H1 (cell line): ENCODE results near the gene ACTL6A. TPM values are rescaled to one million over a fixed set of nuclear protein-coding genes. Genes with fewer than 3 reads are reported as not detected.

Experiments used
- CTCF ChIA-PET: fragments of 300-600 bp; sonication (Branson Sonifier 250); formaldehyde crosslinking; loops from one replicate; lab custom pipeline; 2021; ENCODE audit not compliant: partially characterized antibody; lab: Charles Lee
- POLR2A ChIA-PET: fragments of 300-600 bp; sonication (Branson Sonifier 250); formaldehyde crosslinking; loops from one replicate; lab custom pipeline; 2021; ENCODE audit warnings: inconsistent platforms; ENCODE audit not compliant: partially characterized antibody; lab: Charles Lee
- DNase-seq, 2 experiments: peaks; one replicate each; pipeline versions ENCODE4 v3.0.0 to v3.0.0-alpha.2; 2010 to 2022; ENCODE audit warnings: low spot score in 2 of 2, low read depth in 1 of 2, mixed read lengths in 1 of 2
- FAIRE-seq: peaks from 2 replicates; lab custom pipeline; 2011; peaks lifted over from hg19 to GRCh38; lab: Jason Lieb, UNC
- H2AFZ ChIP-seq: 2 replicates; pipeline ENCODE4 v1.8.1; 2012; ENCODE audit warnings: low read length, inconsistent platforms
- H2AK5ac ChIP-seq: 2 replicates; pipeline ENCODE4 v1.6.1; 2013; ENCODE audit warnings: low read depth, low read length
- H2BK120ac ChIP-seq: replicated peaks from 2 replicates; pipeline ENCODE3; 2013; ENCODE audit warnings: low read depth, low read length, inconsistent platforms
- H2BK12ac ChIP-seq: 2 replicates; pipeline ENCODE4 v1.6.1; 2013; ENCODE audit warnings: low read depth, low read length
- H2BK15ac ChIP-seq: 2 replicates; pipeline ENCODE4 v1.6.1; 2013; ENCODE audit warnings: low read length
- H2BK20ac ChIP-seq: 2 replicates; pipeline ENCODE4 v1.6.1; 2013; ENCODE audit warnings: low read length
- H2BK5ac ChIP-seq: 2 replicates; pipeline ENCODE4 v1.6.1; 2013; ENCODE audit warnings: low read depth, low read length
- H3K14ac ChIP-seq: 2 replicates; pipeline ENCODE4 v1.6.1; 2013; ENCODE audit warnings: inconsistent platforms; ENCODE audit not compliant: insufficient read length
- H3K18ac ChIP-seq: 2 replicates; pipeline ENCODE4 v1.6.1; 2013; ENCODE audit warnings: low read length; ENCODE audit errors: extremely low read depth
- H3K23ac ChIP-seq: 2 replicates; pipeline ENCODE4 v1.6.1; 2013; ENCODE audit warnings: inconsistent platforms; ENCODE audit not compliant: insufficient read length
- H3K23me2 ChIP-seq: 2 replicates; pipeline ENCODE4 v1.6.1; 2013; ENCODE audit warnings: low read depth, low read length
- H3K27ac ChIP-seq: 2 replicates; pipeline ENCODE4 v1.6.1; 2011; ENCODE audit warnings: low read depth, low read length, inconsistent platforms
- H3K27me3 ChIP-seq, 4 experiments: replicated peaks in 1 of 4; 1 replicate in 1 of 4; 2 replicates in 3 of 4; pipeline versions ENCODE4 v1.6.1 to v1.8.1; 2011 to 2013; ENCODE audit warnings: low read length in 3 of 4, mild to moderate bottlenecking in 3 of 4, inconsistent platforms in 2 of 4, mixed read lengths in 2 of 4, moderate library complexity in 1 of 4; ENCODE audit not compliant: control insufficient read depth in 3 of 4, insufficient read depth in 3 of 4; ENCODE audit errors: extremely low read depth in 1 of 4
- H3K36me3 ChIP-seq, 4 experiments: 2 replicates each; pipeline versions ENCODE4 v1.6.1 to v1.8.1; 2011 to 2013; ENCODE audit warnings: mild to moderate bottlenecking in 4 of 4, low read length in 3 of 4, moderate library complexity in 2 of 4, control low read depth in 1 of 4, inconsistent platforms in 1 of 4; ENCODE audit not compliant: insufficient read depth in 4 of 4, control insufficient read depth in 2 of 4
- H3K4ac ChIP-seq: replicated peaks from 2 replicates; pipeline ENCODE3; 2013; ENCODE audit warnings: low read length, low read depth, mixed read lengths, inconsistent platforms; ENCODE audit not compliant: insufficient read length
- H3K4me1 ChIP-seq, 4 experiments: replicated peaks in 1 of 4; 1 replicate in 1 of 4; 2 replicates in 3 of 4; pipeline versions ENCODE4 v1.6.1 to v1.8.1; 2011 to 2013; ENCODE audit warnings: low read length in 3 of 4, inconsistent platforms in 2 of 4, mixed read lengths in 1 of 4; ENCODE audit not compliant: insufficient read depth in 4 of 4, control insufficient read depth in 3 of 4
- H3K4me2 ChIP-seq, 2 experiments: 2 replicates each; pipeline versions ENCODE4 v1.6.1 to v1.8.1; 2011 to 2013; ENCODE audit warnings: low read depth in 2 of 2, low read length in 2 of 2, control low read depth in 1 of 2, inconsistent platforms in 1 of 2, mild to moderate bottlenecking in 1 of 2; ENCODE audit not compliant: insufficient read depth in 1 of 2
- H3K4me3 ChIP-seq, 4 experiments: fragments of 200-600, 300-600 bp in 1 of 4; sonication (generic), shearing (Covaris generic), sonication (Bioruptor Twin) in 1 of 4; 2 replicates each; pipeline versions ENCODE4 v1.5.1 to v1.8.1; 2011 to 2016; ENCODE audit warnings: low read length in 4 of 4, low read depth in 3 of 4, control low read depth in 2 of 4, inconsistent platforms in 2 of 4, mild to moderate bottlenecking in 2 of 4, mixed read lengths in 1 of 4, moderate library complexity in 1 of 4; ENCODE audit not compliant: insufficient read depth in 2 of 4; ENCODE audit errors: extremely low read depth in 1 of 4
- H3K56ac ChIP-seq: replicated peaks from 2 replicates; pipeline ENCODE3; 2013; ENCODE audit warnings: low read depth, mild to moderate bottlenecking, mixed read lengths, low read length, inconsistent platforms; ENCODE audit not compliant: insufficient read length
- H3K79me1 ChIP-seq: 2 replicates; pipeline ENCODE4 v1.6.1; 2013; ENCODE audit warnings: low read depth, low read length, control low read depth
- H3K79me2 ChIP-seq, 2 experiments: 2 replicates each; pipeline versions ENCODE4 v1.6.1 to v1.8.1; 2012 to 2013; ENCODE audit warnings: low read length in 2 of 2, mild to moderate bottlenecking in 2 of 2, inconsistent platforms in 1 of 2; ENCODE audit not compliant: insufficient read depth in 2 of 2, control insufficient read depth in 1 of 2
- H3K9ac ChIP-seq, 4 experiments: replicated peaks in 1 of 4; 1 replicate in 1 of 4; 2 replicates in 3 of 4; pipeline versions ENCODE4 v1.6.1 to v1.8.1; 2011 to 2013; ENCODE audit warnings: low read depth in 3 of 4, low read length in 3 of 4, control low read depth in 2 of 4, mild to moderate bottlenecking in 2 of 4, moderate library complexity in 2 of 4, inconsistent platforms in 1 of 4; ENCODE audit errors: extremely low read depth in 1 of 4
- H3K9me3 ChIP-seq, 2 experiments: 2 replicates each; pipeline versions ENCODE4 v1.6.1 to v1.8.1; 2012 to 2013; ENCODE audit warnings: mild to moderate bottlenecking in 2 of 2, moderate library complexity in 2 of 2, control low read depth in 1 of 2, inconsistent platforms in 1 of 2, low read depth in 1 of 2, low read length in 1 of 2, mixed read lengths in 1 of 2; ENCODE audit not compliant: insufficient read depth in 2 of 2
- H4K20me1 ChIP-seq, 2 experiments: replicated peaks in 1 of 2; 2 replicates each; pipeline versions ENCODE3 to v1.8.1; 2011 to 2013; ENCODE audit warnings: inconsistent platforms in 2 of 2, low read length in 2 of 2, mild to moderate bottlenecking in 1 of 2; ENCODE audit not compliant: insufficient read depth in 2 of 2, control insufficient read depth in 1 of 2
- H4K5ac ChIP-seq: 2 replicates; pipeline ENCODE4 v1.6.1; 2013; ENCODE audit warnings: low read length, low read depth, mixed read lengths, inconsistent platforms; ENCODE audit not compliant: insufficient read length
- H4K8ac ChIP-seq: 2 replicates; pipeline ENCODE4 v1.8.0; 2013; ENCODE audit warnings: mild to moderate bottlenecking, moderate library complexity, low read length, inconsistent platforms; ENCODE audit not compliant: insufficient read depth; ENCODE audit errors: extremely low read depth
- H4K91ac ChIP-seq: replicated peaks from 2 replicates; pipeline ENCODE3; 2013; ENCODE audit warnings: low read length, mixed read lengths, inconsistent platforms; ENCODE audit not compliant: insufficient read length
- GABPA ChIP-seq: IDR thresholded peaks from 2 replicates; pipeline ENCODE4 v1.6.1; 2011; ENCODE audit warnings: mild to moderate bottlenecking, low read length, moderate library complexity, borderline replicate concordance; ENCODE audit not compliant: insufficient read depth
- WGBS, 2 experiments: shearing (Covaris generic) in 1 of 2; methylation state at CpG; one replicate each; pipeline versions ENCODE4 v1.1.6 to v1.1.7; 2013 to 2015; ENCODE audit warnings: low lambda C conversion rate in 2 of 2, mixed read lengths in 2 of 2, inconsistent platforms in 1 of 2, low coverage in 1 of 2, missing lambda C conversion rate in 1 of 2; ENCODE audit not compliant: insufficient replicate concordance in 2 of 2, insufficient coverage in 1 of 2, insufficient read length in 1 of 2; ENCODE audit errors: extremely low coverage in 1 of 2, missing lambda C conversion rate in 1 of 2; 5-methylcytosine and 5-hydroxymethylcytosine counted together
- polyA plus RNA-seq, 7 experiments: library from polyadenylated mRNA; depleted of rRNA in 3 of 7; stranded (reverse) in 5 of 7; unstranded in 2 of 7; fragments of >200 nt in 5 of 7; fragments of 200-250 nt in 2 of 7; gene quantifications; 1 replicate in 5 of 7; 2 replicates in 1 of 7; 4 replicates in 1 of 7; pipeline versions ENCODE4 v1.2.1 to v1.2.3, GENCODE V29; 2011 to 2013; ENCODE audit warnings: missing spikeins in 2 of 7, mixed read lengths in 2 of 7
- total RNA-seq: library from RNA; stranded (reverse); fragmentation: NEBNext Ultra II Directional; extraction: Animal tissue kit (Norgen Biotek cat#: 25700); gene quantifications from 2 replicates; pipeline ENCODE4 v1.2.1, GENCODE V29; 2021

ACTL6A gene
- total and polyA plus RNA-seq, 2 of the 8 experiments (the other 6 are each of a cell fraction or from before 2014, with no cell fraction given), result 76.9 to 99.5 TPM

DNA sequence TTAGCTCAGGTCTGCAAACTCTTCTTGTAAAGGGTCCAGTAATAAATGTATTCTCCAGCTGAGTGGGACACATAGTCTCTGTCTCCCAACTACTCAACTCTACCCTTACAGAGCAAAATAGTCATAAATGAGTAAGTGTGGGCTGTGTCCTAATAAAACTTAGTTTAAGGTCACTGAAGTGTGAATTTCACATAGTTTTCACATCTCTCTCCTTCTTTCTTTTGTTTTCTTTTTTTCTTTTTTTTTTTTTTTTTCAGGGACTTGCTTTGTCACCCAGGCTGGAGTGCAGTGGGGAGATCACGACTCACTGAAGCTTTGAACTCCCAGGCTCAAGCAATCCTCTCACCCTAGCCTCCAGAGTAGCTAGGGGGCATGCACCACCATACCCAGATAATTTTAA, 1.9 kb upstream of the ACTL6A start:
- Histone ChIP-seq H4K8ac (no peak overlapping the region), H2BK20ac (no peak overlapping the region), H3K4me2 (no peak overlapping the region), H3K23me2 (no peaks in the 10 kb centered on the region), H4K5ac (no peak overlapping the region), H3K79me1 (no peaks in the 10 kb centered on the region; the same call in 1 of the 2 replicates), H2AK5ac (no peak overlapping the region), H3K9ac (no peak overlapping the region), H3K27me3 (no peaks in the 10 kb centered on the region), H2BK5ac (no peak overlapping the region), H3K36me3 (no peaks in the 10 kb centered on the region), H3K18ac (no peak overlapping the region), H3K23ac (no peak overlapping the region), H3K14ac (no peak overlapping the region), H3K4ac (no peak overlapping the region), H3K56ac (no peak overlapping the region), H3K79me2 (peaks cover 17 to 23% of the 10 kb centered on the region in 2 experiments), H3K4me3 (no peak overlapping the region), H4K91ac (no peak overlapping the region), H2BK120ac (no peak overlapping the region), H4K20me1 (peaks cover 0 to 7% of the 10 kb centered on the region in 2 experiments), H3K9me3 (no peaks in the 10 kb centered on the region), H2BK15ac (no peak overlapping the region), H3K4me1 (no peaks in the 10 kb centered on the region; a peak in 1 of 7 replicates), H2AFZ (no peak overlapping the region), H3K27ac (no peak overlapping the region), H2BK12ac (no peak overlapping the region)
- DNase-seq, result no peak
- POLR2A ChIA-PET, result no interaction called here
- 100% methylated on average over 1 of the region's 1 CpG; no CpG with 5 or more reads in 1 of the 2 experiments for WGBS, 2 experiments
- CTCF ChIA-PET, result interaction anchor here (1.0 to 3.3 kb wide), 4 partner anchors 115 to 169 kb away, joined by 3 to 14 read pairs (median 3); no protein-coding TSS in a partner anchor
- FAIRE-seq, result no peak
- TF ChIP-seq GABPA, result no peak
